ENCODE data around the gene NLRP6. TPM values are rescaled to one million over a fixed set of nuclear protein-coding genes. Genes with fewer than 3 reads are reported as not detected.

Gene NLRP6
- polyA plus RNA-seq, 3 donors, result 0.10 to 0.51 (median 0.24) TPM

- no peak overlapping the region for H3K4me3 Mint-ChIP-seq
- H3K36me3 Mint-ChIP-seq, result peaks cover 80 to 87% of the 10 kb centered on the region in 2 donors
Measured at GRCh38 chr11:250274-250673, 27.9 kb upstream of the NLRP6 start.

GRCh38 chr11:250740-251299, 27.4 kb upstream of the NLRP6 start:
- H3K79me2 ChIP-seq (ENCODE audit: insufficient read depth, low read length), result no peaks in the 10 kb centered on the region
- peaks cover 5% of the 10 kb centered on the region for H4K20me1 ChIP-seq (ENCODE audit: insufficient read depth, low read length)
- H3K4me1 ChIP-seq (ENCODE audit: control insufficient read depth in 1 of 2, insufficient read depth in 2 of 2, low read length in 2 of 2), result no peaks in the 10 kb centered on the region
- H3K36me3 ChIP-seq (replicated peaks in 1 of 2; ENCODE audit: control insufficient read depth in 1 of 2, insufficient read depth in 2 of 2, low read length in 2 of 2), result peaks cover 78 to 80% of the 10 kb centered on the region in 2 donors
- Mint-ChIP-seq H3K9me3 (no peaks in the 10 kb centered on the region), H3K4me3 (no peak overlapping the region), H3K27me3 (ENCODE audit: low read depth in 3 of 3) (no peaks in the 10 kb centered on the region), H3K36me3 (peaks cover 75 to 81% of the 10 kb centered on the region in 2 donors), H3K27ac (peak overlapping the region in 3 of 7 donors; percentile 60 to 84 (median 65)), H3K4me1 (no peaks in the 10 kb centered on the region)
- H3K4me3 ChIP-seq (replicated peaks in 1 of 3; ENCODE audit: low read depth in 2 of 3, low read length in 3 of 3), result no peak overlapping the region
- WGBS (ENCODE audit: insufficient coverage), result 92% methylated on average over 5 of the region's 10 CpGs
- peak; percentile 43 to 59 (median 57) for DNase-seq
- H3K27ac ChIP-seq (ENCODE audit: low read depth in 1 of 2, low read length in 2 of 2), result no peak overlapping the region
- H3K9ac ChIP-seq (ENCODE audit: insufficient read depth, low read length, poor library complexity, severe bottlenecking), result no peak overlapping the region
- H3K9me3 ChIP-seq (replicated peaks in 1 of 2; ENCODE audit: control insufficient read depth in 1 of 2, insufficient read depth in 1 of 2, low read length in 2 of 2), result no peaks in the 10 kb centered on the region
- no peak overlapping the region for H2AFZ ChIP-seq (ENCODE audit: insufficient read depth, low read depth, low read length, poor library complexity, severe bottlenecking)
- peak; percentile 79 for TF ChIP-seq CTCF (IDR thresholded peaks at IDR 0.05)
- H3K27me3 ChIP-seq (ENCODE audit: control insufficient read depth in 2 of 2, insufficient read depth in 2 of 2, low read length in 2 of 2), result no peaks in the 10 kb centered on the region
- intact Hi-C loops (cut with micrococcal nuclease), result loop anchor here (5.0 kb wide), 4 partner anchors 36 to 106 kb away; partner anchors contain the start of genes IFITM2 (in 1 of the 2) and PGGHG (in 1 of the 2)
- no peak overlapping the region for H3K4me2 ChIP-seq (replicated peaks; ENCODE audit: extremely low read depth, low read length, poor library complexity, severe bottlenecking)

More at GRCh38 chr11:250274-250673, 27.9 kb upstream of the NLRP6 start:
- H4K20me1 ChIP-seq (ENCODE audit: insufficient read depth, low read length), result peaks cover 8% of the 10 kb centered on the region
- no peaks in the 10 kb centered on the region for H3K9me3 ChIP-seq (replicated peaks in 1 of 2; ENCODE audit: control insufficient read depth in 1 of 2, insufficient read depth in 1 of 2, low read length in 2 of 2)
- H3K36me3 ChIP-seq (replicated peaks in 1 of 2; ENCODE audit: control insufficient read depth in 1 of 2, insufficient read depth in 2 of 2, low read length in 2 of 2), result peaks cover 84 to 85% of the 10 kb centered on the region in 2 donors
- H3K9ac ChIP-seq (ENCODE audit: insufficient read depth, low read length, poor library complexity, severe bottlenecking), result no peak overlapping the region
- intact Hi-C loops (cut with micrococcal nuclease), result loop anchor here (5.0 kb wide), 4 partner anchors 37 to 107 kb away; partner anchors contain the start of genes IFITM2 (in 1 of the 2) and PGGHG (in 1 of the 2)
- Mint-ChIP-seq H3K27ac (peak overlapping the region in 1 of 7 donors; percentile 46), H3K4me1 (no peaks in the 10 kb centered on the region), H3K9me3 (no peaks in the 10 kb centered on the region), H3K27me3 (ENCODE audit: low read depth in 3 of 3) (no peaks in the 10 kb centered on the region)
- no peak for DNase-seq
- 83% methylated on average over 2 of the region's 5 CpGs for WGBS (ENCODE audit: insufficient coverage)
- TF ChIP-seq CTCF (IDR thresholded peaks at IDR 0.05), result no peak
- no peaks in the 10 kb centered on the region for H3K4me1 ChIP-seq (ENCODE audit: control insufficient read depth in 1 of 2, insufficient read depth in 2 of 2, low read length in 2 of 2)
- H3K27ac ChIP-seq (ENCODE audit: low read depth in 1 of 2, low read length in 2 of 2), result no peak overlapping the region
- H3K4me2 ChIP-seq (replicated peaks; ENCODE audit: extremely low read depth, low read length, poor library complexity, severe bottlenecking), result no peak overlapping the region
- no peak overlapping the region for H2AFZ ChIP-seq (ENCODE audit: insufficient read depth, low read depth, low read length, poor library complexity, severe bottlenecking)
- no peak overlapping the region for H3K4me3 ChIP-seq (replicated peaks in 1 of 3; ENCODE audit: low read depth in 2 of 3, low read length in 3 of 3)
- no peaks in the 10 kb centered on the region for H3K79me2 ChIP-seq (ENCODE audit: insufficient read depth, low read length)
- H3K27me3 ChIP-seq (ENCODE audit: control insufficient read depth in 2 of 2, insufficient read depth in 2 of 2, low read length in 2 of 2), result no peaks in the 10 kb centered on the region

All from CD14-positive monocyte (primary cell).